GM20000 (cell line): ENCODE results near the gene COQ8A.

ENCODE experiments used
- DNase-seq: peaks from one replicate; pipeline ENCODE4 v3.0.0; 2012; ENCODE audit warnings: low spot score
- TF ChIP-seq, protein P1 (sequence below): IDR thresholded peaks from 2 replicates; pipeline ENCODE4 v1.5.1; 2012; ENCODE audit warnings: mild to moderate bottlenecking, control low read depth; ENCODE audit errors: extremely low read depth, missing control alignments

COQ8A gene

DNA sequence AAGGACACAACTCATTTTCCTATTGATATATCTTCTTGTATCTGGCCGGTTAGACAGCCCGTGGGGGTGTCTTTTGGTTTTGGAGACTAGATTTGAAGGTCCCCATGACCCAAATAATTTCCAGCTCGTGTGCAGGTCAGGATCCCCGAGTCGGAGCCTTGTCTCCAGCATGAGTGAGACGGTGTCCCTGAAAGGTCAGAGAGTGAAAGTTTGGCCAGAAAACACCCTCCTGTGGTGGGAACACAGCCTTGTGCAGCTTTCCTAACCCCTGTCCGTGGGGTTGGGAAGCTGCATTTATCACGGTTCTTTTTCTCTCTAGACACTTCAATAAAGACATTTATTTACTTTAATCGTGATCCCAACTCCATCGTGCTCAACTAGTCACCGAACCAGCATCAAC, 17.6 kb downstream of the COQ8A start:
- TF ChIP-seq, protein P1, sequence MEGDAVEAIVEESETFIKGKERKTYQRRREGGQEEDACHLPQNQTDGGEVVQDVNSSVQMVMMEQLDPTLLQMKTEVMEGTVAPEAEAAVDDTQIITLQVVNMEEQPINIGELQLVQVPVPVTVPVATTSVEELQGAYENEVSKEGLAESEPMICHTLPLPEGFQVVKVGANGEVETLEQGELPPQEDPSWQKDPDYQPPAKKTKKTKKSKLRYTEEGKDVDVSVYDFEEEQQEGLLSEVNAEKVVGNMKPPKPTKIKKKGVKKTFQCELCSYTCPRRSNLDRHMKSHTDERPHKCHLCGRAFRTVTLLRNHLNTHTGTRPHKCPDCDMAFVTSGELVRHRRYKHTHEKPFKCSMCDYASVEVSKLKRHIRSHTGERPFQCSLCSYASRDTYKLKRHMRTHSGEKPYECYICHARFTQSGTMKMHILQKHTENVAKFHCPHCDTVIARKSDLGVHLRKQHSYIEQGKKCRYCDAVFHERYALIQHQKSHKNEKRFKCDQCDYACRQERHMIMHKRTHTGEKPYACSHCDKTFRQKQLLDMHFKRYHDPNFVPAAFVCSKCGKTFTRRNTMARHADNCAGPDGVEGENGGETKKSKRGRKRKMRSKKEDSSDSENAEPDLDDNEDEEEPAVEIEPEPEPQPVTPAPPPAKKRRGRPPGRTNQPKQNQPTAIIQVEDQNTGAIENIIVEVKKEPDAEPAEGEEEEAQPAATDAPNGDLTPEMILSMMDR = no peak
- no peak for DNase-seq

DNA sequence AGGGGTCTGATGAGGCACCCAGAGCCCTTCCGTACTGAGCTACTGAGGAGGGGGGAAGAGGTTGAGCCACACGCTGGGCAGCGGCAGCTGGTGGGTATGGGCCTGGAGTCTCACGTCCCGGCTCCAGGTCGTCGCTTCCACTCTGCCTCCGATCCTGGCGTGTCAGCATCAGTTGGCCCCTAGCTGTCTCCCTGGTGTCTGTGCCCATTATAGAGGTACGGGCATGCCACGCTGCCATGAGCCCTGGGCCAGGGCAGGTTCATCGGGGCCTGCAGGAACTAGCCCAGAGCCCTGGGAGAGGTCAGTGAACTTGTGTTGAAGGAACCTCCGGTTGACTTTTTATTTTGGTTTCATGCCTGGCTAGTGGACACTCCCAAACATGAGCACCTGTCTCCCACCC, 18.2 kb downstream of the COQ8A start:
- TF ChIP-seq, protein P1 = no peak

DNA sequence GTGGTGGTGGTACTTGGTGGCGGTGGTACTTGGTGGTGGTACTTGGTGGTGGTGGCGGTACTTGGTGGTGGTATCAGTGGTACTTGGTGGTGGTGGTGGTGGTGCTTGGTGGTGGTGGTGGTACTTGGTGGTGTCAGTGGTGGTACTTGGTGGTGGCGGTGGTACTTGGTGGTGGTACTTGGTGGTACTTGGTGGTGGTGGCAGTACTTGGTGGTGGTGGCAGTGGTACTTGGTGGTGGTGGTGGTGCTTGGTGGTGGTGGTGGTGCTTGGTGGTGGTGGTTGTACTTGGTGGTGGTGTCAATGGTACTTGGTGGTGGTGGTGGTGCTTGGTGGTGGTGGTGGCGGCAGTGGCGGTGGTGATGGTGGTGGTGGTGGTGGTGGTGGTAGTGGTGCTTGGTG, 20.2 kb downstream of the COQ8A start:
- DNase-seq = no peak
- TF ChIP-seq, protein P1 = no peak

More for the DNA sequence above, 18.2 kb downstream of the COQ8A start:
- no peak for DNase-seq

DNA sequence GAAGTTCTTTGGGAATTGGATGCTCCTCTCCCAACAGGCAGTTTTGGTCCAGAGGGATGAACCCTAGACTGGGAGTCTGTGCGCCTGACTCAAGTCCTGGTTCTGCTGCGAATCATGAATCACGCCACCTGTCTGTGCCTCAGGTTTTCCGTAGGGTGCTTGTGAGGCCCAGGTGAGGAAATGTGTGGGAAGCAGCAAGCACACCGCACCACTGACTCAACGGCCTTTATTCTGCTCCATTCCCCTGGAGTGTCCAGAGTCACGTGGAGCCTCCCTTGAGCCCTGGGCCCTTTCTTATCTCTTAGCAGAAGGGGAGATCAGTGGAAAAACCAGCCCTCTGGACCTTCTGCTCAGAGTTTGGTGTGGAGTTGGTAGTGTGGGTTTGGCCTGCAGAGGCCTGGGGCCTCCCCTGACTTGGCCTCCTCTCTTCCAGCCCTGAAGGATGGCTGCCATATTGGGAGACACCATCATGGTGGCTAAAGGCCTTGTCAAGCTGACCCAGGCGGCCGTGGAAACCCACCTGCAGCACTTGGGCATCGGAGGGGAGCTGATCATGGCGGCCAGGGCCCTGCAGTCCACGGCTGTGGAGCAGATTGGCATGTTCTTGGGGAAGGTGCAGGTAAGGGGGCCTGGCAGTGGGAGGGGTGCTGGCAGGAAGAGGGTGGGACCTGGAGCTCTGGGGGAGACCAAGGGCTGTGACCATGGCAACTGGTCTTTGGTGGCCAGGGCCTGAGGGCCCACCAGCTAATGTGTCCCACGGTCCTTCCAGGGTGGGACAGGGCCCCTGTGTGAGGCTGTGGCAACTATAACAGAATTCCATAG, 21.1 kb downstream of the COQ8A start:
- TF ChIP-seq, protein P1 = no peak
- DNase-seq = no peak

DNA sequence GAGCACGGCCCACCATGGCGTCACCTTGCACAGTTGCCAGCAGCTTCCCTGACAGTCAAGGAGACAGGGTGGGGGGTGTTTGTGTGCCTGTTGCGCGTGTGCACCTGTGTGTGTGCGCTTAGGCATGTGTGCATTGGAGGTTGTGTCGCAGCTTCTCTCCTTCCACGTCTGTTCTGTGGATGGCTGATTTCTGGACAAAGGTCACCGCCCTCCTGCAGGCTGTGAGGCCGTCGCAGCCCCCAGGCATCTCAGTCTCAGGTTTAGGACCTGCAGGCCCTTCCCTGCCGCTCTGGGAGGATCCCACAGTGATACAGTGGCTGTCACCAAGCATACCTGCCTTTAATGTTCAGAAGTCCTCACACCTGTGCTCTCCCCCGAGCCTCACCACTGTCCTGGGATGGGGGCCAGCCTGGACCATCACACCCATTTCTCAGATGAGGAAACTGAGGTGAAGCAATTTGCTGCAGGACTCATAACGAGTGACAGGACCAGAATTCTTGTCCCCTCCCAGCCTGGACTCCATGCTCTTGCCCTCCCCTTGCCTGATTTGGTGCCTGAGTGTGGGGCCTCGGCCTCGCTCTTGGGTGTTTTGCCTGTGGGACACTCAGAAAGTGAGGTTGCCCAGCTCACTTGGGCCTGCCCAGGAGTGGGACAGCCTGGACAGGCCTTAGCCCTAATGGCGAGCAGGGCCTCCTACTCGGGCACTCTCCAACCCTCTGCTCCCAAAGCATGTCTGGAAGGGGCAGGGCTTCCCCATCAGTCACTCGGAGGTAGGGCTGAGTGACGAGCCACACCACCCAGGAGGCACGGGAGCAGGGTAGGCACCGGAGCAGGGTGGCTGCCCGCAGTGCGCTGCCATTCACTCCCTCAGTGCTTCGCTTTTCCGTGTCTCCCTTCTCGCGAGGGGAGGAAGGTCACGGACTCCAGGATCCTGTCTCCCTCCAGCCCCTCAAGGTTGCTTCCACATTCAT, 22.6 kb downstream of the COQ8A start:
- TF ChIP-seq, protein P1 = no peak
- no peak for DNase-seq

DNA sequence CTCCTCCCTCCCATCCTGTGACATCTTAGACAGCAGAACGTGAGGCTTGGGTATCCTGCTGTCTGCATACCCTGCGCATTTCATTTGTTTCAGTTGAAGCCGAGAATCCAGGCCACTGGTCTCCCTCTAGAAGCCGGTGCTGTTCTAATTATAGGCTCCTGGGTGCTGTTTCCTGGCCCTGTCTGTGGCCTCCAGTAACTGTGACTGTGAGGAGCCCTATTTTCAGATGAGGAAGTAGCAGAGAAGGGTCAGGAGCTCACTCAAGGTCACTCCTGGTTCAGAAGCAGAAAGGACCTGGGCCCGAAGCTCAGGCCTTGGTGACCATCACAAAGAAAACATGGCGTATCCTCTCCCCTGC, 24.0 kb downstream of the COQ8A start:
- no peak for DNase-seq
- TF ChIP-seq, protein P1 = no peak
